Body of pancreas (tissue), 4 donors: ENCODE data around the gene ILF2. TPM values are rescaled to one million over a fixed set of nuclear protein-coding genes. Genes with fewer than 3 reads are reported as not detected.
A peak's percentile ranks its signal among the peaks of the same experiment; 100 is the strongest.
"Not testable (repeated sequence)": the region's sequence is repeated elsewhere in the genome, so short reads cannot be mapped to it uniquely, and the experiment has no call there.

Experiments
- ATAC-seq: fragments of 150-250 bp; one replicate; pipeline ENCODE4 v1.9.1; 2016
- DNase-seq, 4 donors: peaks; one replicate each; pipeline ENCODE4 v3.0.0-alpha.2; 2019
- H3K27ac ChIP-seq, 4 donors: fragments of 200-600 bp; sonication (generic); 1 replicate in 3 of 4; 2 replicates in 1 of 4; pipeline versions ENCODE4 v1.5.1 to v1.6.1; 2016 to 2019; ENCODE audit warnings: mild to moderate bottlenecking in 1 of 4, mixed read lengths in 1 of 4, moderate library complexity in 1 of 4
- H3K27me3 ChIP-seq, 2 donors: fragments of 200-600 bp; sonication (generic); one replicate each; pipeline ENCODE4 v1.6.0; 2016; ENCODE audit warnings: mild to moderate bottlenecking in 1 of 2
- H3K36me3 ChIP-seq, 2 donors: fragments of 200-600 bp; sonication (generic); replicated peaks in 1 of 2; 2 replicates each; pipeline ENCODE4 v1.5.1; 2016; ENCODE audit warnings: low read depth in 2 of 2; ENCODE audit not compliant: insufficient read depth in 1 of 2
- H3K4me1 ChIP-seq: fragments of 200-600 bp; sonication (generic); one replicate; pipeline ENCODE4 v1.6.0; 2016
- H3K4me3 ChIP-seq, 2 donors: fragments of 200-600 bp; sonication (generic); 1 replicate in 1 of 2; 2 replicates in 1 of 2; pipeline ENCODE4 v1.5.1; 2016 to 2019
- H3K9me3 ChIP-seq, 3 donors: fragments of 200-600 bp; sonication (generic); 1 replicate in 2 of 3; 2 replicates in 1 of 3; pipeline ENCODE4 v1.5.1; 2016
- CTCF ChIP-seq, 7 experiments: fragments of 450-650 bp in 4 of 7; fragments of 200-600 bp in 3 of 7; sonication (generic) in 3 of 7; IDR thresholded peaks; one replicate each; pipeline ENCODE4 v1.5.1; 2016 to 2019; ENCODE audit warnings: antibody characterized with exemption in 7 of 7
- POLR2A ChIP-seq, 3 donors: fragments of 450-650 bp; IDR thresholded peaks; one replicate each; pipeline ENCODE4 v1.6.1; 2016; ENCODE audit warnings: antibody characterized with exemption in 3 of 3, mild to moderate bottlenecking in 2 of 3
- WGBS, 2 donors: methylation state at CpG; one replicate each; pipeline ENCODE4 v1.1.5; 2017; 5-methylcytosine and 5-hydroxymethylcytosine counted together
- intact Hi-C: fragments of 100-400 bp; cut with DNase I; formaldehyde crosslinking; loops from one replicate; pipeline ENCODE4 v1.15.1; 2023
- total RNA-seq, 2 donors: library from RNA; depleted of rRNA; stranded (reverse); fragments of >200 nt; gene quantifications; one replicate each; pipeline ENCODE4 v1.1.0, GENCODE V29; 2016

The ILF2 gene
- total RNA-seq, 2 donors from 2014 or later: 57.7 to 59.1 TPM

GRCh38 chr1:153677718-153678518 is 7.1 kb upstream of the ILF2 start:
- no peaks in the 10 kb centered on the region for H3K36me3 ChIP-seq
- WGBS, 2 donors: 4 to 7% methylated on average over 26 to 29 of the region's 29 CpGs
- peaks cover 26% of the 10 kb centered on the region for H3K4me1 ChIP-seq
- ATAC-seq: peak; percentile 72
- TF ChIP-seq CTCF (IDR thresholded peaks at IDR 0.05) (peak; percentile 45 to 91 (median 85)), POLR2A (IDR thresholded peaks at IDR 0.05) (no peak)
- no peak overlapping the region for H3K27ac ChIP-seq
- peak; percentile 47 to 64 (median 56) for DNase-seq
- H3K9me3 ChIP-seq: no peaks in the 10 kb centered on the region
- H3K4me3 ChIP-seq: peak overlapping the region in 1 of 2 donors; percentile 26
- H3K27me3 ChIP-seq: peaks cover 0 to 9% of the 10 kb centered on the region in 2 donors
- intact Hi-C loops: no loop called here

- no peak for TF ChIP-seq POLR2A (IDR thresholded peaks at IDR 0.05)
- TF ChIP-seq CTCF (IDR thresholded peaks at IDR 0.05): no peak
- DNase-seq (no peak), ATAC-seq (no peak)
- intact Hi-C loops: no loop called here
- no peak overlapping the region for H3K27ac ChIP-seq
- peaks cover 31% of the 10 kb centered on the region for H3K4me1 ChIP-seq
- H3K4me3 ChIP-seq: no peak overlapping the region
- 95 to 100% methylated on average over 2 of the region's 2 CpGs for WGBS, 2 donors
- H3K36me3 ChIP-seq: no peaks in the 10 kb centered on the region
- H3K27me3 ChIP-seq: no peaks in the 10 kb centered on the region
- no peaks in the 10 kb centered on the region for H3K9me3 ChIP-seq
Observed at GRCh38 chr1:153673511-153673910, 2.7 kb upstream of the ILF2 start.

GRCh38 chr1:153671628-153672353 is 998 bp upstream of the ILF2 start:
- H3K9me3 ChIP-seq, H3K27me3 ChIP-seq, H3K36me3 ChIP-seq, intact Hi-C loops: not testable (repeated sequence)
- Histone ChIP-seq H3K27ac (peak overlapping the region; percentile 87 to 93 (median 90)), H3K4me3 (peak overlapping the region in 1 of 2 donors; percentile 41), H3K4me1 (peaks cover 24% of the 10 kb centered on the region)
- WGBS, 2 donors: 6 to 8% methylated on average over 28 of the region's 28 CpGs
- ATAC-seq (peak; percentile 0), DNase-seq (peak in 3 of 4 donors; percentile 36 to 47 (median 38))
- peak in 2 of 7 experiments; percentile 12 to 28 for TF ChIP-seq CTCF (IDR thresholded peaks at IDR 0.05)

- Histone ChIP-seq H3K9me3 (no peaks in the 10 kb centered on the region), H3K27me3 (no peaks in the 10 kb centered on the region), H3K4me3 (peak overlapping the region; percentile 71 to 73), H3K27ac (peak overlapping the region; percentile 53 to 93 (median 83)), H3K36me3 (peaks cover 0 to 19% of the 10 kb centered on the region in 2 donors), H3K4me1 (peaks cover 24% of the 10 kb centered on the region)
- intact Hi-C loops: no loop called here
- WGBS, 2 donors: 1 to 2% methylated on average over 19 to 22 of the region's 22 CpGs
- TF ChIP-seq CTCF (IDR thresholded peaks at IDR 0.05) (no peak), POLR2A (IDR thresholded peaks at IDR 0.05) (no peak)
- peak; percentile 9 for ATAC-seq
- no peak for DNase-seq
Observed at GRCh38 chr1:153670257-153670858, 435 bp downstream of the ILF2 start.
